ENCODE measurements around the gene SGTB.

- TF ChIP-seq POLR2AphosphoS5 (IDR thresholded peaks at IDR 0.05; ENCODE audit: insufficient read depth in 1 of 2, low read depth in 1 of 2) (no peak), CTCF (IDR thresholded peaks at IDR 0.05) (no peak), POLR2A (IDR thresholded peaks at IDR 0.05) (no peak)
Observed at GRCh38 chr5:65753189-65753588, 31.3 kb upstream of the SGTB start.
